ENCODE data around the gene GPBAR1. TPM values are rescaled to one million over a fixed set of nuclear protein-coding genes. Genes with fewer than 3 reads are reported as not detected.
A peak's percentile ranks its signal among the peaks of the same experiment; 100 is the strongest.

Gene GPBAR1
- total RNA-seq, 1 experiment from 2014 or later, result 0.16 TPM

- Mint-ChIP-seq H3K27ac (ENCODE audit: low read depth, unreplicated experiment) (no peak overlapping the region), H3K27me3 (ENCODE audit: insufficient read depth, unreplicated experiment) (no peaks in the 10 kb centered on the region), H3K36me3 (ENCODE audit: insufficient read depth, unreplicated experiment) (peaks cover 37% of the 10 kb centered on the region), H3K4me1 (ENCODE audit: insufficient read depth, unreplicated experiment) (peaks cover 7% of the 10 kb centered on the region), H3K9me3 (ENCODE audit: unreplicated experiment) (no peaks in the 10 kb centered on the region), H3K4me3 (ENCODE audit: unreplicated experiment) (no peak overlapping the region)
- POLR2A ChIA-PET, result interaction anchor here (1.2 to 1.3 kb wide), 2 partner anchors 8 to 9 kb away, joined by 5 to 6 read pairs; partner anchors contain the start of genes AAMP and PNKD
- CTCF ChIA-PET, result interaction anchor here (0.6 to 1.8 kb wide), 2 partner anchors 35 to 75 kb away, joined by 4 read pairs; no protein-coding TSS in a partner anchor
- no peak for TF ChIP-seq CTCF (IDR thresholded peaks at IDR 0.05; ENCODE audit: unreplicated experiment)
- no TSS peak for BruUV-seq (replicated peaks)
- no peak for DNase-seq (ENCODE audit: unreplicated experiment)
- intact Hi-C loops (cut with micrococcal nuclease), result no loop called here
These were observed 1.4 kb downstream of the GPBAR1 start for GRCh38 chr2:218262237-218262600.

- no peaks in the 10 kb centered on the region for H3K27me3 Mint-ChIP-seq (ENCODE audit: insufficient read depth, unreplicated experiment)
- ChIA-PET CTCF (interaction anchor here (0.6 kb wide), 1 partner anchor 36 kb away, joined by 4 read pairs; no protein-coding TSS in a partner anchor), POLR2A (no interaction called here)
- TF ChIP-seq CTCF (IDR thresholded peaks at IDR 0.05; ENCODE audit: unreplicated experiment), result no peak
- H3K36me3 Mint-ChIP-seq (ENCODE audit: insufficient read depth, unreplicated experiment), result peaks cover 44% of the 10 kb centered on the region
- intact Hi-C loops (cut with micrococcal nuclease), result no loop called here
- no peaks in the 10 kb centered on the region for H3K9me3 Mint-ChIP-seq (ENCODE audit: unreplicated experiment)
- no peak overlapping the region for H3K27ac Mint-ChIP-seq (ENCODE audit: low read depth, unreplicated experiment)
- DNase-seq (ENCODE audit: unreplicated experiment), result no peak
- H3K4me1 Mint-ChIP-seq (ENCODE audit: insufficient read depth, unreplicated experiment), result peaks cover 7% of the 10 kb centered on the region
- no TSS peak for BruUV-seq (replicated peaks)
- no peak overlapping the region for H3K4me3 Mint-ChIP-seq (ENCODE audit: unreplicated experiment)
These were observed 2.1 kb downstream of the GPBAR1 start for GRCh38 chr2:218262631-218263586.

- H3K4me3 Mint-ChIP-seq (ENCODE audit: unreplicated experiment), result no peak overlapping the region
- no peaks in the 10 kb centered on the region for H3K27me3 Mint-ChIP-seq (ENCODE audit: insufficient read depth, unreplicated experiment)
- DNase-seq (ENCODE audit: unreplicated experiment), result no peak
- TF ChIP-seq CTCF (IDR thresholded peaks at IDR 0.05; ENCODE audit: unreplicated experiment), result no peak
- intact Hi-C loops (cut with micrococcal nuclease), result no loop called here
- BruUV-seq (replicated peaks), result TSS peak; percentile 10
- H3K27ac Mint-ChIP-seq (ENCODE audit: low read depth, unreplicated experiment), result no peak overlapping the region
- POLR2A ChIA-PET, result no interaction called here
- H3K9me3 Mint-ChIP-seq (ENCODE audit: unreplicated experiment), result no peaks in the 10 kb centered on the region
- H3K36me3 Mint-ChIP-seq (ENCODE audit: insufficient read depth, unreplicated experiment), result peaks cover 49% of the 10 kb centered on the region
- CTCF ChIA-PET, result no interaction called here
- H3K4me1 Mint-ChIP-seq (ENCODE audit: insufficient read depth, unreplicated experiment), result peaks cover 9% of the 10 kb centered on the region
These were observed 3.2 kb downstream of the GPBAR1 start for GRCh38 chr2:218263817-218264641.

All from MCF 10A (cell line).